Liver (tissue), 9 donors: ENCODE results near the gene UMAD1. TPM values are rescaled to one million over a fixed set of nuclear protein-coding genes. Genes with fewer than 3 reads are reported as not detected.
"Not testable (repeated sequence)": the region's sequence is repeated elsewhere in the genome, so short reads cannot be mapped to it uniquely, and the experiment has no call there.

Source experiments
- DNase-seq: peaks from one replicate; pipeline ENCODE4 v3.0.0-alpha.2; 2017; ENCODE audit warnings: low spot score
- H3K27ac ChIP-seq, 2 donors: one replicate each; pipeline ENCODE4 v1.7.0; 2013; ENCODE audit warnings: inconsistent platforms in 2 of 2, low read length in 2 of 2, control low read depth in 1 of 2, low read depth in 1 of 2, mild to moderate bottlenecking in 1 of 2
- H3K27me3 ChIP-seq, 4 donors: one replicate each; pipeline versions ENCODE4 v1.6.1 to v1.7.0; 2013; ENCODE audit warnings: low read length in 3 of 4, inconsistent platforms in 1 of 4, mild to moderate bottlenecking in 1 of 4, moderate library complexity in 1 of 4; ENCODE audit not compliant: control insufficient read depth in 4 of 4, insufficient read depth in 4 of 4
- H3K36me3 ChIP-seq, 4 donors: one replicate each; pipeline versions ENCODE4 v1.6.1 to v1.7.0; 2013; ENCODE audit warnings: low read length in 3 of 4, mild to moderate bottlenecking in 3 of 4, low read depth in 1 of 4, moderate library complexity in 1 of 4; ENCODE audit not compliant: control insufficient read depth in 4 of 4, insufficient read depth in 3 of 4
- H3K4me1 ChIP-seq, 4 donors: one replicate each; pipeline versions ENCODE4 v1.6.1 to v1.7.0; 2013; ENCODE audit warnings: low read length in 3 of 4, mild to moderate bottlenecking in 3 of 4, moderate library complexity in 1 of 4; ENCODE audit not compliant: control insufficient read depth in 4 of 4, insufficient read depth in 4 of 4
- H3K4me3 ChIP-seq, 3 donors: one replicate each; pipeline versions ENCODE4 v1.6.1 to v1.7.0; 2013; ENCODE audit warnings: low read length in 3 of 3, control low read depth in 1 of 3, low read depth in 1 of 3, mild to moderate bottlenecking in 1 of 3
- H3K9ac ChIP-seq, 2 donors: one replicate each; pipeline ENCODE4 v1.7.0; 2013; ENCODE audit warnings: low read length in 2 of 2, mild to moderate bottlenecking in 2 of 2, moderate library complexity in 2 of 2, control low read depth in 1 of 2, low read depth in 1 of 2
- H3K9me3 ChIP-seq, 4 donors: one replicate each; pipeline versions ENCODE4 v1.6.1 to v1.7.0; 2013; ENCODE audit warnings: low read length in 3 of 4; ENCODE audit not compliant: control insufficient read depth in 4 of 4
- EGR1 ChIP-seq, 2 donors: IDR thresholded peaks; 2 replicates each; pipeline ENCODE4 v1.6.1; 2016 to 2018; ENCODE audit warnings: antibody characterized with exemption in 2 of 2, low read depth in 2 of 2
- FOXA1 ChIP-seq: IDR thresholded peaks from 2 replicates; pipeline ENCODE4 v1.6.1; 2016; ENCODE audit warnings: antibody characterized with exemption
- FOXA2 ChIP-seq: IDR thresholded peaks from 2 replicates; pipeline ENCODE4 v1.6.1; 2016; ENCODE audit warnings: antibody characterized with exemption
- HNF4A ChIP-seq, 2 donors: conservative IDR thresholded peaks; 2 replicates each; pipeline ENCODE4 v1.6.1; 2016; ENCODE audit warnings: antibody characterized with exemption in 2 of 2, mild to moderate bottlenecking in 2 of 2
- HNF4G ChIP-seq: IDR thresholded peaks from 2 replicates; pipeline ENCODE4 v1.6.1; 2016; ENCODE audit warnings: antibody characterized with exemption
- JUND ChIP-seq, 2 donors: IDR thresholded peaks; 2 replicates each; pipeline ENCODE4 v1.6.1; 2016; ENCODE audit warnings: antibody characterized with exemption in 2 of 2
- RAD21 ChIP-seq, 2 donors: IDR thresholded peaks; 2 replicates each; pipeline ENCODE4 v1.6.1; 2016; ENCODE audit warnings: antibody characterized with exemption in 2 of 2, mild to moderate bottlenecking in 2 of 2
- RXRA ChIP-seq, 2 donors: IDR thresholded peaks; 2 replicates each; pipeline ENCODE4 v1.6.1; 2017 to 2018; ENCODE audit warnings: antibody characterized with exemption in 2 of 2, mild to moderate bottlenecking in 1 of 2
- SP1 ChIP-seq: IDR thresholded peaks from 2 replicates; pipeline ENCODE4 v1.6.1; 2018; ENCODE audit warnings: antibody characterized with exemption, mild to moderate bottlenecking
- TAF1 ChIP-seq: conservative IDR thresholded peaks from 2 replicates; pipeline ENCODE4 v1.6.1; 2016; ENCODE audit warnings: antibody characterized with exemption, mild to moderate bottlenecking
- WGBS: extraction: QIAGEN DNeasy Blood & Tissue Kit; methylation state at CpG from one replicate; pipeline ENCODE4 v1.1.7; 2013; 5-methylcytosine and 5-hydroxymethylcytosine counted together
- polyA plus RNA-seq, 2 donors: library from polyadenylated mRNA; stranded (reverse) in 1 of 2; unstranded in 1 of 2; fragments of 200-250 nt in 1 of 2; fragments of >200 nt in 1 of 2; fragmentation: Nextera tagmentation in 1 of 2; extraction: Ambion mirVana in 1 of 2; gene quantifications; one replicate each; pipeline versions ENCODE4 v1.2.1 to v1.2.3, GENCODE V29; 2013 to 2015
- total RNA-seq, 2 donors: library from RNA; depleted of rRNA; stranded (reverse); fragments of >200 nt; gene quantifications; one replicate each; pipeline ENCODE4 v1.2.3, GENCODE V29; 2014
- TF ChIP-seq, protein P1 (sequence below): IDR thresholded peaks from 2 replicates; pipeline ENCODE4 v1.6.1; 2016; ENCODE audit warnings: antibody characterized with exemption
- TF ChIP-seq, protein P2 (sequence below): IDR thresholded peaks from 2 replicates; pipeline ENCODE4 v1.6.1; 2016; ENCODE audit warnings: antibody characterized with exemption
- TF ChIP-seq, protein P3 (sequence below): IDR thresholded peaks from 2 replicates; pipeline ENCODE4 v1.6.1; 2016; ENCODE audit warnings: antibody characterized with exemption
- TF ChIP-seq, protein P4 (sequence below): fragments of 150-350 bp; IDR thresholded peaks from 2 replicates; pipeline ENCODE4 v1.5.1; 2017; ENCODE audit warnings: improper control_type of control experiment, low read depth, low read length; ENCODE audit not compliant: missing input control
- donor health status: healthy.
- donor health status: healthy.
- donor health status: healthy.
- donor health status: healthy.
- donor health status: healthy.

The UMAD1 gene
- total and polyA plus RNA-seq, 4 donors: 5.9 to 12.2 (median 7.9) TPM

DNA sequence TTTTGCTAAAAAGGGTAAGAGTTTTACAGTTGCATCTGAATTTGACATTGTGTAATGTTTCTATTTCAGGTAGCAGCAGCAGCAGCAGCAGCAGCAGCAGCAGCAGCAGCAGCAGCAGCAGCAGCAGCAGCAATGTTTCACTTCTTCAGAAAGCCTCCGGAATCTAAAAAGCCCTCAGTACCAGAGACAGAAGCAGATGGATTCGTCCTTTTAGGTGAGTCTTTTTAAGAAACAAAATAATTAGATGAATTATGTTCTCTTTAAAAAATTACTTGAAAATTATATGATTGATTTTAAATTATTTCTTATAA lies 32.6 kb downstream of the UMAD1 start (continued):
- TF ChIP-seq, protein P1, sequence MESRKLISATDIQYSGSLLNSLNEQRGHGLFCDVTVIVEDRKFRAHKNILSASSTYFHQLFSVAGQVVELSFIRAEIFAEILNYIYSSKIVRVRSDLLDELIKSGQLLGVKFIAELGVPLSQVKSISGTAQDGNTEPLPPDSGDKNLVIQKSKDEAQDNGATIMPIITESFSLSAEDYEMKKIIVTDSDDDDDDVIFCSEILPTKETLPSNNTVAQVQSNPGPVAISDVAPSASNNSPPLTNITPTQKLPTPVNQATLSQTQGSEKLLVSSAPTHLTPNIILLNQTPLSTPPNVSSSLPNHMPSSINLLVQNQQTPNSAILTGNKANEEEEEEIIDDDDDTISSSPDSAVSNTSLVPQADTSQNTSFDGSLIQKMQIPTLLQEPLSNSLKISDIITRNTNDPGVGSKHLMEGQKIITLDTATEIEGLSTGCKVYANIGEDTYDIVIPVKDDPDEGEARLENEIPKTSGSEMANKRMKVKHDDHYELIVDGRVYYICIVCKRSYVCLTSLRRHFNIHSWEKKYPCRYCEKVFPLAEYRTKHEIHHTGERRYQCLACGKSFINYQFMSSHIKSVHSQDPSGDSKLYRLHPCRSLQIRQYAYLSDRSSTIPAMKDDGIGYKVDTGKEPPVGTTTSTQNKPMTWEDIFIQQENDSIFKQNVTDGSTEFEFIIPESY: no peak
- TF ChIP-seq HNF4A (conservative IDR thresholded peaks at IDR 0.05) (no peak), SP1 (no peak), TAF1 (no peak), HNF4G (no peak), RAD21 (IDR thresholded peaks at IDR 0.05) (no peak)
- TF ChIP-seq, protein P2, sequence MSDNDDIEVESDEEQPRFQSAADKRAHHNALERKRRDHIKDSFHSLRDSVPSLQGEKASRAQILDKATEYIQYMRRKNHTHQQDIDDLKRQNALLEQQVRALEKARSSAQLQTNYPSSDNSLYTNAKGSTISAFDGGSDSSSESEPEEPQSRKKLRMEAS: no peak

DNA sequence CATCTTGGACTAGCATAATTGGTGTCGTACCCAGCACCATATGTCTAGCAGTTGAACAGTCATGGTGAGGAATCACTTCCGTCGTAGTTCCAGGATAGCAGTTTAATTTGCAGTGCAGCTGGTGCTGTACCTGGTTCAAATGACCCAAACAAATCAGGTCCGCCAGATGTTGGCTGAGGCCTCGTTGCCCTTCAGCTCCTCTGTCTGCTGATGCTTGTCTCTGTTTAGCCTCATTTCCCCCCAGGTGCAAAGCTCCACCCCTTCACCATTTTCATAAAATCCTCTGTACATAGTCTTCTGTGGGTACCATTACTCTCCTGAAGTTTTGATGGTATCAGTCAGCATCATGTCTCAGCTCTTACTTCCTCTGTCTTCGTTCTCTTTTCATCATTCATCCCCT lies 35.1 kb downstream of the UMAD1 start:
- Histone ChIP-seq H3K9ac (no peak overlapping the region), H3K27ac (no peak overlapping the region), H3K4me1 (peaks cover 0 to 3% (median 0%) of the 10 kb centered on the region in 4 donors), H3K4me3 (no peak overlapping the region), H3K36me3 (peaks cover 0 to 7% (median 3%) of the 10 kb centered on the region in 4 donors), H3K27me3 (no peaks in the 10 kb centered on the region), H3K9me3 (no peaks in the 10 kb centered on the region)
- no peak for DNase-seq
- no peak for TF ChIP-seq HNF4A (conservative IDR thresholded peaks at IDR 0.05)
- TF ChIP-seq EGR1 (IDR thresholded peaks at IDR 0.05; ENCODE audit: low read depth in 2 of 2): no peak
- TF ChIP-seq FOXA2: no peak
- TF ChIP-seq, protein P2: no peak
- TF ChIP-seq, protein P3, sequence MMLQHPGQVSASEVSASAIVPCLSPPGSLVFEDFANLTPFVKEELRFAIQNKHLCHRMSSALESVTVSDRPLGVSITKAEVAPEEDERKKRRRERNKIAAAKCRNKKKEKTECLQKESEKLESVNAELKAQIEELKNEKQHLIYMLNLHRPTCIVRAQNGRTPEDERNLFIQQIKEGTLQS: no peak
- TF ChIP-seq SP1: no peak
- no peak for TF ChIP-seq FOXA1
- TF ChIP-seq RXRA (IDR thresholded peaks at IDR 0.05): no peak
- TF ChIP-seq, protein P4, sequence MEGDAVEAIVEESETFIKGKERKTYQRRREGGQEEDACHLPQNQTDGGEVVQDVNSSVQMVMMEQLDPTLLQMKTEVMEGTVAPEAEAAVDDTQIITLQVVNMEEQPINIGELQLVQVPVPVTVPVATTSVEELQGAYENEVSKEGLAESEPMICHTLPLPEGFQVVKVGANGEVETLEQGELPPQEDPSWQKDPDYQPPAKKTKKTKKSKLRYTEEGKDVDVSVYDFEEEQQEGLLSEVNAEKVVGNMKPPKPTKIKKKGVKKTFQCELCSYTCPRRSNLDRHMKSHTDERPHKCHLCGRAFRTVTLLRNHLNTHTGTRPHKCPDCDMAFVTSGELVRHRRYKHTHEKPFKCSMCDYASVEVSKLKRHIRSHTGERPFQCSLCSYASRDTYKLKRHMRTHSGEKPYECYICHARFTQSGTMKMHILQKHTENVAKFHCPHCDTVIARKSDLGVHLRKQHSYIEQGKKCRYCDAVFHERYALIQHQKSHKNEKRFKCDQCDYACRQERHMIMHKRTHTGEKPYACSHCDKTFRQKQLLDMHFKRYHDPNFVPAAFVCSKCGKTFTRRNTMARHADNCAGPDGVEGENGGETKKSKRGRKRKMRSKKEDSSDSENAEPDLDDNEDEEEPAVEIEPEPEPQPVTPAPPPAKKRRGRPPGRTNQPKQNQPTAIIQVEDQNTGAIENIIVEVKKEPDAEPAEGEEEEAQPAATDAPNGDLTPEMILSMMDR: no peak
- TF ChIP-seq RAD21 (IDR thresholded peaks at IDR 0.05): no peak
- no peak for TF ChIP-seq JUND (IDR thresholded peaks at IDR 0.05)
- TF ChIP-seq HNF4G: no peak
- no peak for TF ChIP-seq TAF1
- 77% methylated on average over 6 of the region's 6 CpGs for WGBS

DNA sequence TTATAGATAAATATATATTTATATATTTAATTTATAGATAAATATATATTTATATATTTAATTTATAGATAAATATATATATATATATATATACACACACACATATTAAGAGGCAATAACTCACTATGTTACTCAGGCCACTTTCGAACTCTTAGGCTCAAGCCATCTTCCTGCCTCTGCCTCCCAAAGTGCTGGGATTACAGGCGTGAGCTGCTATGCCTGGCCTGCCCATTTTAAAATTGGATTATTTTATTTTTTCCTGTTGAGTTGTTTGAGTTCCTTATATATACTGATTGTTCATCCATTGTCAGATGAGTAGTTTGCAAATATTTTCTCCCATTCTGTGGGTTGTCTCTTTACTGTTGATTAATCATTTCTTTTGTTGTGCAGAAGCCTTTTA lies 39.1 kb downstream of the UMAD1 start:
- not testable (repeated sequence) for H3K27me3 ChIP-seq, DNase-seq, H3K9ac ChIP-seq, H3K4me3 ChIP-seq, H3K36me3 ChIP-seq, H3K9me3 ChIP-seq, H3K27ac ChIP-seq
- peaks cover 0 to 16% (median 4%) of the 10 kb centered on the region in 4 donors for H3K4me1 ChIP-seq
- WGBS: 99% methylated on average over 2 of the region's 2 CpGs
